Liver (tissue), 3 donors: ENCODE data around the gene ILK.

Experiments used
- GABPA ChIP-seq, 2 donors: IDR thresholded peaks in 1 of 2; conservative IDR thresholded peaks in 1 of 2; 2 replicates each; pipeline ENCODE4 v1.6.1; 2016; ENCODE audit warnings: antibody characterized with exemption in 2 of 2, mild to moderate bottlenecking in 1 of 2, moderate library complexity in 1 of 2
- RAD21 ChIP-seq, 2 donors: IDR thresholded peaks; 2 replicates each; pipeline ENCODE4 v1.6.1; 2016; ENCODE audit warnings: antibody characterized with exemption in 2 of 2, mild to moderate bottlenecking in 2 of 2
- TAF1 ChIP-seq: conservative IDR thresholded peaks from 2 replicates; pipeline ENCODE4 v1.6.1; 2016; ENCODE audit warnings: antibody characterized with exemption, mild to moderate bottlenecking
- TF ChIP-seq, protein P1 (sequence below): IDR thresholded peaks from 2 replicates; pipeline ENCODE4 v1.6.1; 2016; ENCODE audit warnings: antibody characterized with exemption
- TF ChIP-seq, protein P2 (sequence below): fragments of 150-350 bp; IDR thresholded peaks from 2 replicates; pipeline ENCODE4 v1.5.1; 2017; ENCODE audit warnings: improper control_type of control experiment, low read depth, low read length; ENCODE audit not compliant: missing input control
- TF ChIP-seq, protein P3 (sequence below): IDR thresholded peaks from 2 replicates; pipeline ENCODE4 v1.6.1; 2016; ENCODE audit warnings: antibody characterized with exemption
- TF ChIP-seq, protein P4 (sequence below): IDR thresholded peaks from 2 replicates; pipeline ENCODE4 v1.6.1; 2016; ENCODE audit warnings: antibody characterized with exemption
- donor health status: healthy.
- donor health status: healthy.

DNA sequence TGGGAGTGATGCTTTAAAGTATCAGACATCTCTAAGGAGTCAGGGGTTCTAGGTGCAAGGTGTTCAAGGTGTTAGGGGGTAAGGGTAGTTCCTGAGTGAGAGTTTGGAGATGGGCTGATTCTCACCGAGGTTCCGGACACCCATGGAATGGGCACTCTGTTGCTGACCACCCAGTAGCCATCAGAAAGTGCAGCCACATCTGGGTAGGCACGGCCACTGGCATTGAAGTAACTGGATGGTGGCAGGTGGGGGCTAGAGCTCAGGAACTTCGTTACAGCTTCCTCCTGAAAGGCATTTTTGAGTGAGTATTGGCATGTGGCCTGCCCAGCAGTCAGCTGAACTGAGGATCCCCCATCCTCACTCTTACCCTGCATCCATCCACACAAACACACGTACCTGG lies 11.5 kb downstream of the ILK start:
- TF ChIP-seq, protein P1, sequence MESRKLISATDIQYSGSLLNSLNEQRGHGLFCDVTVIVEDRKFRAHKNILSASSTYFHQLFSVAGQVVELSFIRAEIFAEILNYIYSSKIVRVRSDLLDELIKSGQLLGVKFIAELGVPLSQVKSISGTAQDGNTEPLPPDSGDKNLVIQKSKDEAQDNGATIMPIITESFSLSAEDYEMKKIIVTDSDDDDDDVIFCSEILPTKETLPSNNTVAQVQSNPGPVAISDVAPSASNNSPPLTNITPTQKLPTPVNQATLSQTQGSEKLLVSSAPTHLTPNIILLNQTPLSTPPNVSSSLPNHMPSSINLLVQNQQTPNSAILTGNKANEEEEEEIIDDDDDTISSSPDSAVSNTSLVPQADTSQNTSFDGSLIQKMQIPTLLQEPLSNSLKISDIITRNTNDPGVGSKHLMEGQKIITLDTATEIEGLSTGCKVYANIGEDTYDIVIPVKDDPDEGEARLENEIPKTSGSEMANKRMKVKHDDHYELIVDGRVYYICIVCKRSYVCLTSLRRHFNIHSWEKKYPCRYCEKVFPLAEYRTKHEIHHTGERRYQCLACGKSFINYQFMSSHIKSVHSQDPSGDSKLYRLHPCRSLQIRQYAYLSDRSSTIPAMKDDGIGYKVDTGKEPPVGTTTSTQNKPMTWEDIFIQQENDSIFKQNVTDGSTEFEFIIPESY = no peak
- TF ChIP-seq, protein P2, sequence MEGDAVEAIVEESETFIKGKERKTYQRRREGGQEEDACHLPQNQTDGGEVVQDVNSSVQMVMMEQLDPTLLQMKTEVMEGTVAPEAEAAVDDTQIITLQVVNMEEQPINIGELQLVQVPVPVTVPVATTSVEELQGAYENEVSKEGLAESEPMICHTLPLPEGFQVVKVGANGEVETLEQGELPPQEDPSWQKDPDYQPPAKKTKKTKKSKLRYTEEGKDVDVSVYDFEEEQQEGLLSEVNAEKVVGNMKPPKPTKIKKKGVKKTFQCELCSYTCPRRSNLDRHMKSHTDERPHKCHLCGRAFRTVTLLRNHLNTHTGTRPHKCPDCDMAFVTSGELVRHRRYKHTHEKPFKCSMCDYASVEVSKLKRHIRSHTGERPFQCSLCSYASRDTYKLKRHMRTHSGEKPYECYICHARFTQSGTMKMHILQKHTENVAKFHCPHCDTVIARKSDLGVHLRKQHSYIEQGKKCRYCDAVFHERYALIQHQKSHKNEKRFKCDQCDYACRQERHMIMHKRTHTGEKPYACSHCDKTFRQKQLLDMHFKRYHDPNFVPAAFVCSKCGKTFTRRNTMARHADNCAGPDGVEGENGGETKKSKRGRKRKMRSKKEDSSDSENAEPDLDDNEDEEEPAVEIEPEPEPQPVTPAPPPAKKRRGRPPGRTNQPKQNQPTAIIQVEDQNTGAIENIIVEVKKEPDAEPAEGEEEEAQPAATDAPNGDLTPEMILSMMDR = no peak
- TF ChIP-seq, protein P3, sequence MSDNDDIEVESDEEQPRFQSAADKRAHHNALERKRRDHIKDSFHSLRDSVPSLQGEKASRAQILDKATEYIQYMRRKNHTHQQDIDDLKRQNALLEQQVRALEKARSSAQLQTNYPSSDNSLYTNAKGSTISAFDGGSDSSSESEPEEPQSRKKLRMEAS = no peak
- TF ChIP-seq TAF1 (no peak), GABPA (IDR thresholded peaks at IDR 0.05 in 1 of 2, conservative IDR thresholded peaks at IDR 0.05 in 1 of 2) (no peak), RAD21 (IDR thresholded peaks at IDR 0.05) (no peak)
- TF ChIP-seq, protein P4, sequence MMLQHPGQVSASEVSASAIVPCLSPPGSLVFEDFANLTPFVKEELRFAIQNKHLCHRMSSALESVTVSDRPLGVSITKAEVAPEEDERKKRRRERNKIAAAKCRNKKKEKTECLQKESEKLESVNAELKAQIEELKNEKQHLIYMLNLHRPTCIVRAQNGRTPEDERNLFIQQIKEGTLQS = no peak
